ENCODE results near the gene PVRIG. TPM values are rescaled to one million over a fixed set of nuclear protein-coding genes. Genes with fewer than 3 reads are reported as not detected.

Gene PVRIG
- total RNA-seq, 4 donors from 2014 or later = 0.34 to 0.66 (median 0.49) TPM; not detected in 1

DNA sequence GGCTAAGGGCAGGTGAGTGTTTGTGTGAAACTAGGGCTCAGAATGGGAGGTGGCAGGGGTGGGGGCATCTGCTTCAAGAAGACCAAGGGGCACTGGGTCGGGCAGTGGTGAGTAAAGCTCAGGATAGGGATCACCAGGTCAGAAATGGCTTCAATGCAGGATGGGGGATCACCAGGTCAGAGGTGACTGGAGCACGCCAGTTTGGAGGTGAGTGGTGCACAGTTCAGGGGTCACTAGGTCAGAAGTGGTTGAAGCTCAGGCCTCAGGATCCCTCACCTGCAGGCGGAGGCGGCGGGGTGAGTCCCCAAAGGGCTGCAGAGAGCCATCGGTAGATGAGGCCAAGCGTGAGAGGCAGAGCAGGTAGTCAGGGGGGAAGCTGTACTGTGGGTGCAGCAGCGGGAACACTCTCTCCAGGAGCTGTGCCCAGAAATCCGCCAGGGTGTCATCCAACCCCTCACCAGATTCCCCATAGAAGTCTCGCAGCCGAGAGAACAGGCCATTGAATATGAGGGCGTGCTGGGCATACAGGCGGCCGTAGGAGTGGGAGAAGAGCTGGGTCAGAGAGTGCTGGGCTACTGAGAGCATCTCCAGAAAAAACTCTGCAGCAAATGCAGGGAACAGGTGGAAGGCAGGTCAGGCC, 44.3 kb upstream of the PVRIG start:
- TF ChIP-seq, protein P1, sequence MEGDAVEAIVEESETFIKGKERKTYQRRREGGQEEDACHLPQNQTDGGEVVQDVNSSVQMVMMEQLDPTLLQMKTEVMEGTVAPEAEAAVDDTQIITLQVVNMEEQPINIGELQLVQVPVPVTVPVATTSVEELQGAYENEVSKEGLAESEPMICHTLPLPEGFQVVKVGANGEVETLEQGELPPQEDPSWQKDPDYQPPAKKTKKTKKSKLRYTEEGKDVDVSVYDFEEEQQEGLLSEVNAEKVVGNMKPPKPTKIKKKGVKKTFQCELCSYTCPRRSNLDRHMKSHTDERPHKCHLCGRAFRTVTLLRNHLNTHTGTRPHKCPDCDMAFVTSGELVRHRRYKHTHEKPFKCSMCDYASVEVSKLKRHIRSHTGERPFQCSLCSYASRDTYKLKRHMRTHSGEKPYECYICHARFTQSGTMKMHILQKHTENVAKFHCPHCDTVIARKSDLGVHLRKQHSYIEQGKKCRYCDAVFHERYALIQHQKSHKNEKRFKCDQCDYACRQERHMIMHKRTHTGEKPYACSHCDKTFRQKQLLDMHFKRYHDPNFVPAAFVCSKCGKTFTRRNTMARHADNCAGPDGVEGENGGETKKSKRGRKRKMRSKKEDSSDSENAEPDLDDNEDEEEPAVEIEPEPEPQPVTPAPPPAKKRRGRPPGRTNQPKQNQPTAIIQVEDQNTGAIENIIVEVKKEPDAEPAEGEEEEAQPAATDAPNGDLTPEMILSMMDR (IDR thresholded peaks at IDR 0.05; ENCODE audit: low read depth) = no peak

DNA sequence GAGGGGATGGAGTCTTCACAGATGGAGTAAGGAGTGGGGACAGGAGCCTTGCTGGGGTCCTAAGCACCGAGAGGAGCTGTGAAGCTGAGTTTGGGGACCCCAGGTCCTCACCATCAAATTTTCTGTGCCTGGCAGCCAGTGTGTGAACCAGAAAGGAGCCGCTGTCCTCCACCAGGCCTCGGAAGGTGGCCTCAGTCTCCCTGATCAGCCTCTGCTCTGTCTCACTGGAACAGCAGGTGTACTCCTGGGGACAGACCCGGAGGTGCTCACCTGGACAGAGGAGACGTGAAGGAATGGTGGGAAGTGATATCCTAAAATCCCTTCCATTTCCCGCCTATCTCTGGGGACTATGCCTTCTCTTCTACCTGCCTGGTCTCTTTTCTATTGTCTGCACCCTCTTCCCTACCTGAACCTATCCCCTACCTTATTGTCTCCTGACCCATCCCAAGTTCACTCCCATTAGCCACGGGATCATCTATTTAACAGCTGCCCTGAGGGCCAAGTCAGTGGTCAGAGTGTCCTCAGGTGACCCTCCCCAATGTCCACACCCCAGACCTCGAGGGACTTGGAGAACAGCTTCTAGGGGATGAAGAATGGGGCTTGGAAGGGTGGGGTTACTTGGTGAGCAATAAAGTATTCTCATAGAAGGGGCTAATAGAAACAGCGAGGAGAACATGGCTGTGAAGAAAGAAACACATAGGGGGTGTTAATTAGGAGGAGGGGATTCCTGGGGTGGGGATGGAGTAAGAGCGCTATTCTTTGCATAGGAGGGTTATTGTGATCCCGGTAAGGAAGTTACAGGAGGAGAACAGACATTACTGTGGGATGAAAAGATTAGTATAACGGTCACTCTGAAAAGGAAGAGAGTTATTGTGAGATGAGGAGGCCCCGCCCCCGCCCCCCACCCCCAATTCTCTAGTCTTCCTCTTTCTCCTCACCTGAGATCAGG, 43.4 kb upstream of the PVRIG start:
- TF ChIP-seq, protein P1 (IDR thresholded peaks at IDR 0.05; ENCODE audit: low read depth) = no peak

DNA sequence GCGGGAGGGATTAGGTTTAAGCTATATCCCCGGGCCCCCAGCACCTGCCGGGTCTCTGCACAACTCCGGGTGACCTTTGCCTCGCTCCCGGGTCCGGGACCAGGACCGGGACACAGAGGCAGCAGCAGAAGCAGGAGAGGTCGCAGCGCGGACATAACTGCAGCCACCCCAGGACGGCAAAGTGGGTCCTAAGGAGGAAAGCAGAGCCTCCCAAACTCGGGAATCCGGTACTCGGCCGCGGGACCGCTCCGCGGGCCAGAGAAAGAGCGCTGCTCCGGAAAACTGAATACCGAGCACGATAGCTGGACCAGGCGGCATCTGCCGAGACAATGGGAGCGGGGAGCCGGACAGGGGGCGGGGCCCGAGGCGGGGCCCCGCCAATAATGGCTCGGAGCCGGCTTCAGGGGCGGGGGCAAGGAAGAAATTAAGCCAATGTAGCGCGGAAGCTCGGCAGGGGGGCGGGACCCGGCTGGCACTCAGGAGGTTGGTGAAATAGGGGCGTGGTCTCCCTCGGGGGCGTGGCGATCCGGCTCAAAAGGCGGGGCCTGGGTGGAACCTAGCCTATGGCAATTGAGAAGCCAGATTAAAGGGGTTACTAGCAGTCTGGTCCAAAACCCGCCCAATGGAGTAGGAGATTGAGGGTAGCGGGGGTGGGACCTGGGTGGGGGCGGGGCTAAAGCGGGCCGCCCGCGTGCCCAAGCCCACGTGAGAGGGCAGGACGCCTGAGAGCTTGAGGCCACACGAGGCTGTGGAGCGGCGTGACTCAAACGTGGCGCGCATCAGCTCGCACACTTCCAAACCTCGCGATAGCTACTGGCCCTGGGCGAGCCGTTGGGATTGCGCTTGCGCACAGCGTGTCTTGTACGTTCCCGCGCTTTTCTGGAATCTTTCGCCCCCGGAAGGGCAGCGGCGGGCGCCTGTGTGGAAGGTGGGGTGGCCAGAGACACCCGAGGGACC, 42.4 kb upstream of the PVRIG start, which contains the start of the genes GPC2 and STAG3:
Gene GPC2 (minus strand): TSS at position 337 of the 957 bp plus-strand sequence. CDS start 182 bp downstream, at position 155.
Gene STAG3 (plus strand): TSS at position 874 of the 957 bp plus-strand sequence. CDS start 2,639 bp downstream, outside the sequence.
- TF ChIP-seq, protein P1 (IDR thresholded peaks at IDR 0.05; ENCODE audit: low read depth) = no peak

DNA sequence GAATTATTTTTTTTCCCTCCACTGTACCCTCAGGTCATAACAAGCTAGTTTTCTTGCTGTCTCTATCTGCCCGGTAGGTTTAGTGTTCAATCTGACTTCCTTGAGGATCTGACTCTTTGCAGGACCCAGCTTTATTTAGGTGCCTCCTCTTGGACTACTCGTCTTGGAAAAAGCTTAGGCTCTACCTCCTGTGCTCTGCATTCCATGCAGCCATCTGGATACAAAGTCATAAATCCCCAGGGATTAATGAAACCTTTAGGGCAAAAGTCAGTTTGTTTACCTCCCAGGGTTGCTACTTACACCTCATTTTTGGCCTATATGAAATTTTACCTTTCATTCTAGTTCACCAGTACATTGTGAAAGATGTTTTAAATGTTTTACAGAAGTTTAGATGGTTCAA, 34.0 kb upstream of the PVRIG start:
- TF ChIP-seq, protein P1 (IDR thresholded peaks at IDR 0.05; ENCODE audit: low read depth) = no peak

DNA sequence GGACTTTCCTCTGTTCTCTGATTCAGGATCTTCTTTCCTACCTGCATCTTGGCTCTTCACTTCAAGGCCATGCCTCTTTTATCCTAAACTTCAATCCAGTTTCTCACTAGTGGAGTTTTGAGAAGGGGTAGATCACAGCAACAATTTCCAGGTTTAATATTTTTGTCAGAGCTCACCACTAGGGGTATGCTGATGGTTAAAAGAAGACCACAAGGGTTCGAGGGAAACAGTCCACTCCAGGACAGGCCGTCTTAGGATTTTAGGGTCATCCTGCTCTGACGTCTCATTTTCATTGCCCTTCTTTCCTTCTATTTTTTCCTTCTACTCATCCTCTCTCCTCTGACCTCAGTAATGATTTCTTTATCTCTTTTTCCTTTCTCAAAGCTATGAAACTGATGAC, 30.7 kb upstream of the PVRIG start:
- TF ChIP-seq, protein P1 (IDR thresholded peaks at IDR 0.05; ENCODE audit: low read depth) = no peak

DNA sequence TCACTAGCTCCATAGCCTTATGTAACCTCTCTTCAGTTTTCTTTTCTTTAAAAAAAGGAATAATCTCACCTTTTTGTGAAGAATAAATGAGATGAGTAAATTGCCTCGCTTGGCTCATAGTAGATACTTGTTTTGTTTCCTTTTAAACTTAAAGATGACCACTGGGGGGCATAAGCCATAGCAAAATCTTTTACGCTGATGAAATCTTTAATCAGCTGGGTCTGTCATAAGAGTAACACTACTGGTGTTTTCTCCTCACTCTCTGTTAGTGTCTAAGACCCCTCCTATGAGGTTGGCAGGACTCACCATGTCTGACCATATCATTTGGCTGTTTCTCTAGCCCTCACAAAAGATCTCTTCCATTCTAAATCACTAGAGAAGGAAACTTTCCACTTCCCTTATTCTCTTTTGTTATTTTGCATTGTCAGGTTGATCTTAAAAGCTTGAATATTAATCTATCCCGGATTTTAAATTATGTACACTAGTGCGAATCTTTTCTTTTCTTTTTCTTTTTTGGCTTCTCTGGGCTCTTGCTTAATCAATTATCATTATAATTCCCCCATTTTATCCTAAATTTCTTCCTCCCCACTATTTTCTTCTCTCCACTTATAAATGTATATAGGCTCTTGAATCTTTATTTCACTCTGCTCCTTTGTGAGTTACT, 29.6 kb upstream of the PVRIG start:
- TF ChIP-seq, protein P1 (IDR thresholded peaks at IDR 0.05; ENCODE audit: low read depth) = no peak
